DMS 273 treated with DMSO at 0.1 percent for 48 hours (cell line): ENCODE data around the gene SENP6.
"Not testable (repeated sequence)": the region's sequence is repeated elsewhere in the genome, so short reads cannot be mapped to it uniquely, and the experiment has no call there.

Source experiments
- DNase-seq: peaks from one replicate; lab custom pipeline; 2025; lab: John Stamatoyannopoulos, UW

The SENP6 gene

GRCh38 chr6:75666592-75666991 lies 64.9 kb downstream of the SENP6 start:
- no peak for DNase-seq

DNA sequence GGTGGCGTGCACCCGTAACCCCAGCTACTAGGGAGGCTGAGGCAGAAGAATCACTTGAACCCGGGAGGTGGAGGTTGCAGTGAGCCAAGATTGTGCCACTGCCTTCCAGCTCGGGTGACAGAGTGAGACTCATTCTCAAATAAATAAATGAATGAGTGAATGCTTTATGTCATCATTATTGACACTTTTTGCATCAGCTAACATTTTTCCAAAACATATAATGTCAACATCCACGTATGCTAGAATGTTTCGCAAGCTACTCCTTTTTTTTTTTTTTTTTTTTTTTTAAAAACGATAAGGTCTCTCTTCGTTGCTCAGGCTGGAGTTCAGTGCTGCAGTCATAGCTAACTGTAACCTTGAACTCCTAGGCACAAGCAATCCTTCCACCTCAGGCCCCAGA lies 72.2 kb downstream of the SENP6 start:
- no peak for DNase-seq

DNA sequence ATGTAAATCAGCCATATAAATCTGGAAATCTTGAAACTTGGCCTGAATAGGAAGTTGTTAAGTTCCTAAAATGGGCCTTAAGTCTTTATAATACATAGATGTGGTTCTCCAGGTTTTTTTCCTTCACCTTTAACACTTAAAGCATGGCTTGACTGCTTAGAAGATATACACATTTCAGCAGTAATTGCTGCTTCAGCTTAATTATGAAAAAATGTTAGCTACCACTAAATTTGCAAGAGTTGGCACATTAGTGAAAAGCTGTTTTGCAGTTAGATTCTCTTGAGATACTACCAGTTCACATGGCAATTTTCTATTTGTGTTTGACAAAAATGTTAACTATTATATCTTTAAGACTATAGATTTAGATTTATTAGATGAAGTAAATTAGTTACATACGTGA lies 74.7 kb downstream of the SENP6 start:
- no peak for DNase-seq

DNA sequence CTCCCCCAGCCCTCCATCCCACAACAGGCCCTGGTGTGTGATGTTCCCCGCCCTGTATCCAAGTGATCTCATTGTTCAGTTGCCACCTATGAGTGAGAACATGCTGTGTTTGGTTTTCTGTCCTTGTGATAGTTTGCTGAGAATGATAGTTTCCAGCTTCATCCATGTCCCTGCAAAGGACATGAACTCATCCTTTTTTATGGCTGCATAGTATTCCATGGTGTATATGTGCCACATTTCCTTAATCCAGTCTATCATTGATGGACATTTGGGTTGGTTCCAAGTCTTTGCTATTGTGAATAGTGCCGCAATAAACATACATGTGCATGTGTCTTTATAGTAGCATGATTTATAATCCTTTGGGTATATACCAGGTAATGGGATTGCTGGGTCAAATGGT lies 80.9 kb downstream of the SENP6 start:
- not testable (repeated sequence) for DNase-seq

GRCh38 chr6:75683005-75683404 lies 81.3 kb downstream of the SENP6 start:
- DNase-seq: not testable (repeated sequence)

DNA sequence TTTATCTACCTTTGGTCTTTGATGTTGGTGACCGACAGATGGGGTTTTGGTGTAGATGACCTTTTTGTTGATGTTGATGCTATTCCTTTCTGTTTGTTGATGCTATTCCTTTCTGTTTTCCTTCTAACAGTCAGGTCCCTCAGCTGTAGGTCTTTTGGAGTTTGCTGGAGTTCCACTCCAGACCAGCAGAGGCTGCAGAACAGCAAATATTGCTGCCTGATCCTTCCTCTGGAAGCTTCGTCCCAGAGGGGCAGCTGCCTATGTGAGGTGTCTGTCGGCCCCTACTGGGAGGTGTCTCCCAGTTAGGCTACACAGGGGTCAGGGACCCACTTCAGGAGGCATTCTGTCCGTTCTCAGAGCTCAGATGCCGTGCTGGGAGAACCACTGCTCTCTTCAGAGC lies 85.9 kb downstream of the SENP6 start:
- not testable (repeated sequence) for DNase-seq

GRCh38 chr6:75687937-75688336 lies 86.3 kb downstream of the SENP6 start:
- DNase-seq: not testable (repeated sequence)

DNA sequence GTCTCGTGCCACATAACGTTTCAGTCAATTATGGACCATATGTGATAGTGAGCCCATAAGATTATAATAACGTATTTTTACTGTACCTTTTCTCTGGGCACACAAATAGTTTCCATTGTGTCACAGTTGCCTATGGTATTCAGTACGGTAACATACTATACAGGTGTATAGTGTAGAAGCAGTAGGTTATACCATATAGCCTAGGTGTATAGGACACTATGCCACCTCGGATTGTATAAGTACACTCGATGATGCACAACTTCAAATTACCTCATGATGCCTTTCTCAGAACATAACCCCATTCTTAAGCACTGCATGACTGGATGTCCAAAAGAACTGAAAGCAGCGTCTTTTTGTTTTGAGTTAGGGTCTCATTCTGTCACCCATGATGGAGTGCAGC lies 87.9 kb downstream of the SENP6 start:
- no peak for DNase-seq

DNA sequence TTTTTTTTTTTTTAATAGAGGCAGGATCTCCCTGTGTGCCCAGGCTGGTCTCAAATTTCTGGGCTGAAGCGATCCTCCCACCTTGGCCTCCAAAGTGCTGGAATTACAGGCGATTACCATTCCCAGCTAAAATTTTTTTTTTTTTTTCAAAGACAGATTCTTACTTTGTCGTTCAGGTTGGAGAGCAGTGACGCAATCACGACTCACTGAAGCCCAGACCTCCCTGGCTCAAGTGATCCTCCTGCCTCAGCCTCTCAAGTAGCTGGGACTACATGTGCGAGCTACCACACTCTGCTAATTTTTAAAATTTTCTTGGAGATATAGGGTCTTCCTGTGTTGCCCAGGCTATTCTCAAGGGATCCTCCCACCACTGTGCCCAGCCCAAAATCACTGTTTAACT lies 89.3 kb downstream of the SENP6 start:
- DNase-seq: no peak

DNA sequence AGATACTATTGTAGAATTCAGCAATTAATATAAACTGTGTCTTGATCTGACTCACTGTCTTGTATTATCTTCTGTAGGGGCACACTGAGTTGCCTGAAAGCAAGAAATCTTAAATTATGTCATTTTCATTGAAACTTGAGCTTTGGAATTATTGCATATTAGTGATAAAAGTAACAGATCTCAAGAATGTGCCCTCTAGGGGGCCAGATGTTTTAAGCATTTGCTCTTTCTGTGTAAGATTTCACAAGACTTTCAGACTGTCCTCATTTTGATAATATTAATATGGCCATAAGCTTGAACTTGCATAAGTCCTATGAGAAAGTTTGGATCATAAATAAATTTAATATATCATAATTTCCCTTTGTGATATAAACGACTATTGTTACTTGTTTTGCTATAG lies 91.9 kb downstream of the SENP6 start:
- no peak for DNase-seq

GRCh38 chr6:75694406-75694805 lies 92.7 kb downstream of the SENP6 start:
- no peak for DNase-seq

- DNase-seq: not testable (repeated sequence)
These were observed 106.7 kb downstream of the SENP6 start for GRCh38 chr6:75708334-75708733.

- DNase-seq: no peak
These were observed 109.5 kb downstream of the SENP6 start for GRCh38 chr6:75711173-75711572.

- DNase-seq: no peak
These were observed 117.5 kb downstream of the SENP6 start for GRCh38 chr6:75719133-75719532.

GRCh38 chr6:75723382-75723781 lies 121.7 kb downstream of the SENP6 start:
- DNase-seq: no peak

- no peak for DNase-seq
These were observed 125.5 kb downstream of the SENP6 start for GRCh38 chr6:75727206-75727605.

GRCh38 chr6:75731029-75731428 lies 129.3 kb downstream of the SENP6 start:
- not testable (repeated sequence) for DNase-seq

GRCh38 chr6:75735491-75736186 lies 134.0 kb downstream of the SENP6 start:
- DNase-seq: no peak

DNA sequence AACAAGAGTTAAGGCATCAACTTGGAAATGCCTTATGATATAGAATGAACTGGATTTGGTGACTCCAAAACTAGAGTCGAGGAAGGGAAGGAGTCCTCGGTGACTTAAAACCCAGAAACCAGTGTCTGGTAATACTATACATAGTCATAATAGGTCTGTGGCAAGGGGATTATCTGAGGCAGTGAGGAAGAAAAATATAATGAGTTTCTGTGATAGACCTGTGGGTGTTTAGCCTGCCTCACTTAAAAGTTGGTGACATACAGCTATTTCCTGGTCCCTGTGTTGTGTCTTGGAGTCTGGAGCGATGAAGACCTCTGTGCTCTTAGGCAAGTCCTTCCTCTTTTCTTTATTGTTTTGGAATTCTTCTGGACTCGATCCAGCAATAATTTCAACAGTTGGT lies 142.3 kb downstream of the SENP6 start:
- no peak for DNase-seq

GRCh38 chr6:75745404-75745803 lies 143.7 kb downstream of the SENP6 start:
- no peak for DNase-seq

DNA sequence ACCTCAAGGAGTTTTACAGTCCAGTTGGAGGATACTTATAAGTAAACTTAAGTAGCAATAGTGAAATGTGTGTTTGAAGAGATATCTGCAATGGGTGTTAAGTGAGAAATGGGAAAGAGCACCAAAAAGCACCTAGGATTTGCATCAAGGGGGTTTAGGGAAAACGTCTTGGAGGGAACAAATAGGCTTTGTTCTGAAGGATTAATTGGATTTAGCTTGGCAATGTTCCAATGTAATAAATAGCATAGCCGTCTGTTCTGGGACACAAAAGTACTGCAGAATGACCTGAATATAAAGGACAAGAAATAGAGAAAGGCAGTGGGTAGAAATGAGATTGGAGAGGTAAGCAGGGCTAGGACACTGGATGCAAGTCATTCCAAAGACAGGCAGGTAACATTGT lies 144.5 kb downstream of the SENP6 start:
- DNase-seq: no peak

- no peak for DNase-seq
These were observed 145.7 kb downstream of the SENP6 start for GRCh38 chr6:75747152-75747992.

- DNase-seq: no peak
These were observed 146.5 kb downstream of the SENP6 start for GRCh38 chr6:75748003-75748742.
